ENCODE measurements around the gene ZNF107.
A peak's percentile ranks its signal among the peaks of the same experiment; 100 is the strongest.

The ZNF107 gene

DNA sequence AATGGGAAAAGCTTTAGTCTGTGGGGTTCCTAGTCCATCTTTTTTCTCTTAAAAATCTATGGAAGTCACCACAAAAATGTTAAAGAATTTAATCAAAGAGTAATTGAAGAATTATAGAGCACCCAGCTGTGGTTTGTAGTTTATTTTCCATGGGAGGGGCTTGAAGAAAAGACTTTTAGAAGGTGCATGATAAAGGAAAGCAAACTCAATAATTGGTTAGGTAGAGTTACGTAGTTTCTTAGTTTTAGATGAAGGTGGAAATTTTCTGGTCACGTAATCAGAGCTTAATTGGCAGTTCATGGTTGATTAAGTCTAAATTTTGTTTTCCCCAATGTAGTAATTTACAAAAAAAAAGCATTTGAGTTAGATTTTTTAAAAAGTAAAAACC, 724 bp downstream of the ZNF107 start:
- Histone ChIP-seq H3K4me1 (ENCODE audit: low read length) (peaks cover 29% of the 10 kb centered on the region), H3K27ac (ENCODE audit: low read length) (peak overlapping the region; percentile 76), H3K79me2 (ENCODE audit: low read length) (peaks cover 65% of the 10 kb centered on the region)

GRCh38 chr7:64667311-64667710, 1.4 kb downstream of the ZNF107 start:
- Histone ChIP-seq H3K79me2 (ENCODE audit: low read length) (peaks cover 71% of the 10 kb centered on the region), H3K9me3 (ENCODE audit: insufficient read depth, low read length) (peaks cover 5% of the 10 kb centered on the region; the same call in 1 of the 2 replicates), H3K4me2 (ENCODE audit: low read length) (peak overlapping the region; percentile 88), H3K27me3 (ENCODE audit: low read depth, low read length) (no peaks in the 10 kb centered on the region), H3K36me3 (replicated peaks; ENCODE audit: low read depth, low read length) (peaks cover 33% of the 10 kb centered on the region), H3K4me1 (ENCODE audit: low read length) (peaks cover 30% of the 10 kb centered on the region), H3K27ac (ENCODE audit: low read length) (peak overlapping the region; percentile 76), H3K9ac (ENCODE audit: low read length) (peak overlapping the region; percentile 95), H2AFZ (ENCODE audit: low read depth, low read length) (no peak overlapping the region), H4K20me1 (ENCODE audit: insufficient read depth, low read length) (peaks cover 37% of the 10 kb centered on the region), H3K4me3 (ENCODE audit: low read length) (peak overlapping the region; percentile 93)
- TF ChIP-seq, protein P1, sequence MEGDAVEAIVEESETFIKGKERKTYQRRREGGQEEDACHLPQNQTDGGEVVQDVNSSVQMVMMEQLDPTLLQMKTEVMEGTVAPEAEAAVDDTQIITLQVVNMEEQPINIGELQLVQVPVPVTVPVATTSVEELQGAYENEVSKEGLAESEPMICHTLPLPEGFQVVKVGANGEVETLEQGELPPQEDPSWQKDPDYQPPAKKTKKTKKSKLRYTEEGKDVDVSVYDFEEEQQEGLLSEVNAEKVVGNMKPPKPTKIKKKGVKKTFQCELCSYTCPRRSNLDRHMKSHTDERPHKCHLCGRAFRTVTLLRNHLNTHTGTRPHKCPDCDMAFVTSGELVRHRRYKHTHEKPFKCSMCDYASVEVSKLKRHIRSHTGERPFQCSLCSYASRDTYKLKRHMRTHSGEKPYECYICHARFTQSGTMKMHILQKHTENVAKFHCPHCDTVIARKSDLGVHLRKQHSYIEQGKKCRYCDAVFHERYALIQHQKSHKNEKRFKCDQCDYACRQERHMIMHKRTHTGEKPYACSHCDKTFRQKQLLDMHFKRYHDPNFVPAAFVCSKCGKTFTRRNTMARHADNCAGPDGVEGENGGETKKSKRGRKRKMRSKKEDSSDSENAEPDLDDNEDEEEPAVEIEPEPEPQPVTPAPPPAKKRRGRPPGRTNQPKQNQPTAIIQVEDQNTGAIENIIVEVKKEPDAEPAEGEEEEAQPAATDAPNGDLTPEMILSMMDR (IDR thresholded peaks at IDR 0.05; ENCODE audit: low read depth, low read length): no peak
- no peak for TF ChIP-seq EZH2phosphoT487 (IDR thresholded peaks at IDR 0.05; ENCODE audit: low read depth)

More for the DNA sequence above, 724 bp downstream of the ZNF107 start:
- peak overlapping the region; percentile 88 for H3K4me2 ChIP-seq (ENCODE audit: low read length)
- TF ChIP-seq EZH2phosphoT487 (IDR thresholded peaks at IDR 0.05; ENCODE audit: low read depth): no peak
- TF ChIP-seq, protein P1 (IDR thresholded peaks at IDR 0.05; ENCODE audit: low read depth, low read length): no peak
- no peaks in the 10 kb centered on the region for H3K27me3 ChIP-seq (ENCODE audit: low read depth, low read length)
- H3K4me3 ChIP-seq (ENCODE audit: low read length): peak overlapping the region; percentile 93
- H3K9me3 ChIP-seq (ENCODE audit: insufficient read depth, low read length): peaks cover 5% of the 10 kb centered on the region; the same call in 1 of the 2 replicates
- no peak overlapping the region for H2AFZ ChIP-seq (ENCODE audit: low read depth, low read length)
- H4K20me1 ChIP-seq (ENCODE audit: insufficient read depth, low read length): peaks cover 33% of the 10 kb centered on the region
- H3K9ac ChIP-seq (ENCODE audit: low read length): peak overlapping the region; percentile 95
- peaks cover 29% of the 10 kb centered on the region for H3K36me3 ChIP-seq (replicated peaks; ENCODE audit: low read depth, low read length)

GRCh38 chr7:64672414-64672813, 6.5 kb downstream of the ZNF107 start:
- 0 out of 2 replicates have a peak overlapping the region, but pooled peaks have one; percentile 10 for H3K4me3 ChIP-seq (ENCODE audit: low read length)
- peaks cover 100% of the 10 kb centered on the region for H3K79me2 ChIP-seq (ENCODE audit: low read length)
- peaks cover 20% of the 10 kb centered on the region; the same call in 1 of the 2 replicates for H3K9me3 ChIP-seq (ENCODE audit: insufficient read depth, low read length)
- H3K4me1 ChIP-seq (ENCODE audit: low read length): peaks cover 33% of the 10 kb centered on the region
- H3K27me3 ChIP-seq (ENCODE audit: low read depth, low read length): no peaks in the 10 kb centered on the region
- H4K20me1 ChIP-seq (ENCODE audit: insufficient read depth, low read length): peaks cover 79% of the 10 kb centered on the region
- H2AFZ ChIP-seq (ENCODE audit: low read depth, low read length): no peak overlapping the region
- peak overlapping the region; percentile 32; the same call in 1 of the 2 replicates for H3K4me2 ChIP-seq (ENCODE audit: low read length)
- peaks cover 71% of the 10 kb centered on the region for H3K36me3 ChIP-seq (replicated peaks; ENCODE audit: low read depth, low read length)
- no peak for TF ChIP-seq EZH2phosphoT487 (IDR thresholded peaks at IDR 0.05; ENCODE audit: low read depth)
- TF ChIP-seq, protein P1 (IDR thresholded peaks at IDR 0.05; ENCODE audit: low read depth, low read length): no peak
- no peak overlapping the region for H3K27ac ChIP-seq (ENCODE audit: low read length)
- no peak overlapping the region for H3K9ac ChIP-seq (ENCODE audit: low read length)

DNA sequence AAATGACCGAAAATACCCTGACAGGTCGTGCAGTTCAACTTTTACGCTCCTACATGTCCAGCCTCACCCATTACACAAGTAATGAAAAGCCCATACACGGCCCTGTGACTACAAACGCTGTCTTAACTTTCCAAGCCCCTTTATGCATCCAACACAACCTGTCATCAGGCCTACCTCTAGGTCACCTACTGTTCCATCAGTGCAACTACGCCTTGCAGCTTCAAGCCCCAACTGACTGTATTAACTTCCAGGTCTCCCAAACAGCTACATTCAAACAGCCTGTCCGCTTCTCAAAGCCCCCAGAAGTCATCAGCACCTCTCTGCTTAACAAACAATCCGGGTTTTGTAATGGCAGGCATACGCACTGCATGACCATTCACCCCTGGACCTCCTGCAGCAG, 19.2 kb downstream of the ZNF107 start:
- no peak overlapping the region for H2AFZ ChIP-seq (ENCODE audit: low read depth, low read length)
- peaks cover 97% of the 10 kb centered on the region for H3K79me2 ChIP-seq (ENCODE audit: low read length)
- peaks cover 96% of the 10 kb centered on the region for H3K36me3 ChIP-seq (replicated peaks; ENCODE audit: low read depth, low read length)
- no peak overlapping the region for H3K4me3 ChIP-seq (ENCODE audit: low read length)
- H4K20me1 ChIP-seq (ENCODE audit: insufficient read depth, low read length): peaks cover 35% of the 10 kb centered on the region
- TF ChIP-seq, protein P1 (IDR thresholded peaks at IDR 0.05; ENCODE audit: low read depth, low read length): no peak
- TF ChIP-seq EZH2phosphoT487 (IDR thresholded peaks at IDR 0.05; ENCODE audit: low read depth): no peak
- no peak overlapping the region for H3K9ac ChIP-seq (ENCODE audit: low read length)
- peaks cover 37% of the 10 kb centered on the region for H3K4me1 ChIP-seq (ENCODE audit: low read length)
- H3K27ac ChIP-seq (ENCODE audit: low read length): peak overlapping the region; percentile 88
- H3K9me3 ChIP-seq (ENCODE audit: insufficient read depth, low read length): no peaks in the 10 kb centered on the region
- no peaks in the 10 kb centered on the region for H3K27me3 ChIP-seq (ENCODE audit: low read depth, low read length)
- H3K4me2 ChIP-seq (ENCODE audit: low read length): no peak overlapping the region

Measured in OCI-LY3 (cell line).